ENCODE measurements around the gene CHPT1.

CHPT1 gene

DNA sequence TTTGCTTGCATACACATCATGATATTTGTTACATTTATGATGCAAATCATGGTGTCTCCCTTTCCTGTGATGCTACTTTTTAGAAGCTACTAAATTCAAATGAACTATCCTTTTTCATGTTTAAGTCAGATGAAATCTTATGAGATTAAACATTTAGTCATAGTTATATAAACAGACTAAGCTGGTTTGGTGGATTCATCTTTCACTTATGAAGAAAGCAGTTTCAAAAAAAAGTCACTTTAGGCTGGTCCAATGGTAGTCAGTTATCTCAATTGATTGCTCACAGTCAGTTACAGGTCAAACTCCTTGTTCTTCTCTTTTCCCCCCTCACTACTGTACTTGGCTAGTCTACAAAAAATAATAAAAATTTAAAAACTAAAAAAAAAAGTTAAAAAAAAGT lies 22.1 kb downstream of the CHPT1 start:
- ATAC-seq: no peak
- TF ChIP-seq PPARA (CRISPR knock-in tag; IDR thresholded peaks at IDR 0.05; ENCODE audit: borderline replicate concordance): no peak
- TF ChIP-seq ZNF8 (CRISPR knock-in tag; IDR thresholded peaks at IDR 0.05): no peak
- no peak for TF ChIP-seq TCF4 (CRISPR knock-in tag; IDR thresholded peaks at IDR 0.05; ENCODE audit: borderline replicate concordance)
- TF ChIP-seq OSR1 (CRISPR knock-in tag; IDR thresholded peaks at IDR 0.05): no peak
- no peak for TF ChIP-seq CSDC2 (CRISPR knock-in tag; IDR thresholded peaks at IDR 0.05)
- TF ChIP-seq TOX (CRISPR knock-in tag; IDR thresholded peaks at IDR 0.05; ENCODE audit: borderline replicate concordance): no peak
- no peak for TF ChIP-seq RARB (CRISPR knock-in tag; IDR thresholded peaks at IDR 0.05)
- no peak for TF ChIP-seq PATZ1 (CRISPR knock-in tag; IDR thresholded peaks at IDR 0.05; ENCODE audit: borderline replicate concordance)
- TF ChIP-seq ZNF565 (CRISPR knock-in tag; conservative IDR thresholded peaks at IDR 0.05; ENCODE audit: low read depth): no peak
- no peak for TF ChIP-seq CREB5 (CRISPR knock-in tag; IDR thresholded peaks at IDR 0.05; ENCODE audit: low read depth)
- no peak for TF ChIP-seq POU6F1 (CRISPR knock-in tag; IDR thresholded peaks at IDR 0.05; ENCODE audit: borderline replicate concordance, low read depth)
- TF ChIP-seq ZFP3 (CRISPR knock-in tag; IDR thresholded peaks at IDR 0.05): no peak
- no peak for TF ChIP-seq ARNTL (CRISPR knock-in tag; IDR thresholded peaks at IDR 0.05; ENCODE audit: borderline replicate concordance, low read depth)
- TF ChIP-seq ZNF70 (CRISPR knock-in tag; IDR thresholded peaks at IDR 0.05): no peak
- TF ChIP-seq ISL1 (CRISPR knock-in tag; IDR thresholded peaks at IDR 0.05): no peak
- no peak for TF ChIP-seq TSHZ2 (CRISPR knock-in tag; IDR thresholded peaks at IDR 0.05)
- TF ChIP-seq, protein P1, sequence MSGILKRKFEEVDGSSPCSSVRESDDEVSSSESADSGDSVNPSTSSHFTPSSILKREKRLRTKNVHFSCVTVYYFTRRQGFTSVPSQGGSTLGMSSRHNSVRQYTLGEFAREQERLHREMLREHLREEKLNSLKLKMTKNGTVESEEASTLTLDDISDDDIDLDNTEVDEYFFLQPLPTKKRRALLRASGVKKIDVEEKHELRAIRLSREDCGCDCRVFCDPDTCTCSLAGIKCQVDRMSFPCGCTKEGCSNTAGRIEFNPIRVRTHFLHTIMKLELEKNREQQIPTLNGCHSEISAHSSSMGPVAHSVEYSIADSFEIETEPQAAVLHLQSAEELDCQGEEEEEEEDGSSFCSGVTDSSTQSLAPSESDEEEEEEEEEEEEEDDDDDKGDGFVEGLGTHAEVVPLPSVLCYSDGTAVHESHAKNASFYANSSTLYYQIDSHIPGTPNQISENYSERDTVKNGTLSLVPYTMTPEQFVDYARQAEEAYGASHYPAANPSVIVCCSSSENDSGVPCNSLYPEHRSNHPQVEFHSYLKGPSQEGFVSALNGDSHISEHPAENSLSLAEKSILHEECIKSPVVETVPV (CRISPR knock-in tag; IDR thresholded peaks at IDR 0.05): no peak
- no peak for TF ChIP-seq GLIS3 (CRISPR knock-in tag; IDR thresholded peaks at IDR 0.05)

DNA sequence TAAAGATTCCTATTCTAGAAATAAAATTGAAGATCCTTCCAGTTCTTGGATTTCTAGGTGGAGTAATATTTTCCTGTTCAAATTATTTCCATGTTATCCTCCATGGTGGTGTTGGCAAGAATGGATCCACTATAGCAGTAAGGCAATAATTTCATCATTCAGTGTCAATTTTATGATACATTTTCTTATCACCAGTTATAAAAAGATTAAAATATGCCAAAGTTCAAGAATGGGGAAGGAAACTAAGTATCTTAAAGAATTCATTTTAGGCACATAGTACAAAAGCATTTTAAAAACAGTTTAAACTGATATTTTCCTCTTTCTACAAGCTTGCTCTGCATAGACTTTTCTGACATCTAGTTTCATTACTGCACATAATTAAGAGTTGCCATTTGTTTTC lies 22.7 kb downstream of the CHPT1 start:
- no peak for TF ChIP-seq RARB (CRISPR knock-in tag; IDR thresholded peaks at IDR 0.05)
- no peak for TF ChIP-seq PPARA (CRISPR knock-in tag; IDR thresholded peaks at IDR 0.05; ENCODE audit: borderline replicate concordance)
- TF ChIP-seq ZFP30 (CRISPR knock-in tag; IDR thresholded peaks at IDR 0.05): no peak
- no peak for TF ChIP-seq CREB5 (CRISPR knock-in tag; IDR thresholded peaks at IDR 0.05; ENCODE audit: low read depth)
- TF ChIP-seq, protein P1 (CRISPR knock-in tag; IDR thresholded peaks at IDR 0.05): no peak
- no peak for TF ChIP-seq ZNF70 (CRISPR knock-in tag; IDR thresholded peaks at IDR 0.05)
- no peak for TF ChIP-seq ZNF565 (CRISPR knock-in tag; conservative IDR thresholded peaks at IDR 0.05; ENCODE audit: low read depth)
- TF ChIP-seq OSR1 (CRISPR knock-in tag; IDR thresholded peaks at IDR 0.05): no peak
- no peak for TF ChIP-seq GLIS3 (CRISPR knock-in tag; IDR thresholded peaks at IDR 0.05)
- no peak for TF ChIP-seq PATZ1 (CRISPR knock-in tag; IDR thresholded peaks at IDR 0.05; ENCODE audit: borderline replicate concordance)
- no peak for TF ChIP-seq ARNTL (CRISPR knock-in tag; IDR thresholded peaks at IDR 0.05; ENCODE audit: borderline replicate concordance, low read depth)
- no peak for TF ChIP-seq SNAI2 (CRISPR knock-in tag; IDR thresholded peaks at IDR 0.05)
- TF ChIP-seq POU6F1 (CRISPR knock-in tag; IDR thresholded peaks at IDR 0.05; ENCODE audit: borderline replicate concordance, low read depth): no peak
- TF ChIP-seq ESRRG (CRISPR knock-in tag; IDR thresholded peaks at IDR 0.05): no peak
- no peak for TF ChIP-seq TOX (CRISPR knock-in tag; IDR thresholded peaks at IDR 0.05; ENCODE audit: borderline replicate concordance)
- no peak for TF ChIP-seq ZNF8 (CRISPR knock-in tag; IDR thresholded peaks at IDR 0.05)
- no peak for ATAC-seq
